22Rv1 (cell line): ENCODE measurements around the gene PTGR3.

Experiments
- CTCF ChIP-seq: fragments of 450-650 bp; IDR thresholded peaks from 2 replicates; pipeline ENCODE4 v1.5.1; 2017; ENCODE audit warnings: mild to moderate bottlenecking
- ZFX ChIP-seq: fragments of 450-650 bp; IDR thresholded peaks from 2 replicates; pipeline ENCODE4 v1.6.1; 2017; ENCODE audit warnings: antibody characterized with exemption, borderline replicate concordance

GRCh38 chr18:75203416-75204268 is 5.3 kb downstream of the PTGR3 start:
- TF ChIP-seq CTCF, result no peak
- no peak for TF ChIP-seq ZFX
